ENCODE results near the gene MYO3B.

MYO3B gene

DNA sequence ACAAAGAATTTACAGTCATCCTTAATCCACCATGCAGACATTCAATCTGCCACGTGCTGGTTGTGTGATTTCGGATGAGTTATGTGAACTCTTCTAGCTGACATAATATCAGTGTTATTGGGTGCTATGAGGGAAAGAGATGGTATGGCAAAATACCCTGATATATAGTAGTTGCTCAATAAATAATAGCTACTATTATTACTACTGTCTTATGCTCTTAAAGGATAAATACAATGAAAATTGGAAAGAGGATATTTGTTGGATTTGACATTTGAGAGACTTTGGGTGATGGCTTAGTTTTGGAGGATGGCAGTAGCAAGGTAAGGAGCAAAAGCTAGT, 86.5 kb downstream of the MYO3B start:
- H3K79me2 ChIP-seq (ENCODE audit: low read length) = no peaks in the 10 kb centered on the region
- no peaks in the 10 kb centered on the region for H3K4me1 ChIP-seq (ENCODE audit: low read length)
- H3K4me2 ChIP-seq (ENCODE audit: low read depth, low read length) = no peak overlapping the region
- no peaks in the 10 kb centered on the region for H3F3A ChIP-seq (ENCODE audit: insufficient read depth, low read length)
- no peaks in the 10 kb centered on the region for H3K36me3 ChIP-seq (replicated peaks; ENCODE audit: insufficient read depth, low read length)
- no peak overlapping the region for H3K4me3 ChIP-seq (ENCODE audit: low read length)
- H4K20me1 ChIP-seq (ENCODE audit: insufficient read depth, low read length) = no peaks in the 10 kb centered on the region
- TF ChIP-seq EZH2 (optimal IDR thresholded peaks at IDR 0.05; ENCODE audit: low read depth, low read length) (no peak), EZH2phosphoT487 (IDR thresholded peaks at IDR 0.05; ENCODE audit: low read length) (no peak)
- TF ChIP-seq, protein P1, sequence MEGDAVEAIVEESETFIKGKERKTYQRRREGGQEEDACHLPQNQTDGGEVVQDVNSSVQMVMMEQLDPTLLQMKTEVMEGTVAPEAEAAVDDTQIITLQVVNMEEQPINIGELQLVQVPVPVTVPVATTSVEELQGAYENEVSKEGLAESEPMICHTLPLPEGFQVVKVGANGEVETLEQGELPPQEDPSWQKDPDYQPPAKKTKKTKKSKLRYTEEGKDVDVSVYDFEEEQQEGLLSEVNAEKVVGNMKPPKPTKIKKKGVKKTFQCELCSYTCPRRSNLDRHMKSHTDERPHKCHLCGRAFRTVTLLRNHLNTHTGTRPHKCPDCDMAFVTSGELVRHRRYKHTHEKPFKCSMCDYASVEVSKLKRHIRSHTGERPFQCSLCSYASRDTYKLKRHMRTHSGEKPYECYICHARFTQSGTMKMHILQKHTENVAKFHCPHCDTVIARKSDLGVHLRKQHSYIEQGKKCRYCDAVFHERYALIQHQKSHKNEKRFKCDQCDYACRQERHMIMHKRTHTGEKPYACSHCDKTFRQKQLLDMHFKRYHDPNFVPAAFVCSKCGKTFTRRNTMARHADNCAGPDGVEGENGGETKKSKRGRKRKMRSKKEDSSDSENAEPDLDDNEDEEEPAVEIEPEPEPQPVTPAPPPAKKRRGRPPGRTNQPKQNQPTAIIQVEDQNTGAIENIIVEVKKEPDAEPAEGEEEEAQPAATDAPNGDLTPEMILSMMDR (IDR thresholded peaks at IDR 0.05; ENCODE audit: low read length) = no peak
- no peak for DNase-seq
- no peak overlapping the region for H3K27ac ChIP-seq (ENCODE audit: low read length)
- H2AFZ ChIP-seq (ENCODE audit: low read length) = no peak overlapping the region
- H3K27me3 ChIP-seq (replicated peaks; ENCODE audit: insufficient read depth, low read length) = no peaks in the 10 kb centered on the region
- H3K9ac ChIP-seq (ENCODE audit: low read length) = no peak overlapping the region
- H3K9me3 ChIP-seq (replicated peaks; ENCODE audit: insufficient read depth, low read length) = no peaks in the 10 kb centered on the region
- no peaks in the 10 kb centered on the region for H3K9me2 ChIP-seq (replicated peaks; ENCODE audit: insufficient read depth, low read length)

- Histone ChIP-seq H3K9me2 (replicated peaks; ENCODE audit: insufficient read depth, low read length) (no peaks in the 10 kb centered on the region), H3K79me2 (ENCODE audit: low read length) (no peaks in the 10 kb centered on the region), H3K9ac (ENCODE audit: low read length) (no peak overlapping the region), H3K4me1 (ENCODE audit: low read length) (no peaks in the 10 kb centered on the region), H3K9me3 (replicated peaks; ENCODE audit: insufficient read depth, low read length) (no peaks in the 10 kb centered on the region), H3K4me2 (ENCODE audit: low read depth, low read length) (no peak overlapping the region), H3K4me3 (ENCODE audit: low read length) (no peak overlapping the region), H4K20me1 (ENCODE audit: insufficient read depth, low read length) (no peaks in the 10 kb centered on the region), H3F3A (ENCODE audit: insufficient read depth, low read length) (no peaks in the 10 kb centered on the region), H2AFZ (ENCODE audit: low read length) (no peak overlapping the region), H3K27me3 (replicated peaks; ENCODE audit: insufficient read depth, low read length) (no peaks in the 10 kb centered on the region), H3K36me3 (replicated peaks; ENCODE audit: insufficient read depth, low read length) (no peaks in the 10 kb centered on the region), H3K27ac (ENCODE audit: low read length) (no peak overlapping the region)
- TF ChIP-seq, protein P1 (IDR thresholded peaks at IDR 0.05; ENCODE audit: low read length) = no peak
- TF ChIP-seq EZH2 (optimal IDR thresholded peaks at IDR 0.05; ENCODE audit: low read depth, low read length) = no peak
- no peak for TF ChIP-seq EZH2phosphoT487 (IDR thresholded peaks at IDR 0.05; ENCODE audit: low read length)
- no peak for DNase-seq
Observed at GRCh38 chr2:170264865-170265264, 86.9 kb downstream of the MYO3B start.

GRCh38 chr2:170265321-170265720, 87.4 kb downstream of the MYO3B start:
- Histone ChIP-seq H3K9me3 (replicated peaks; ENCODE audit: insufficient read depth, low read length) (no peaks in the 10 kb centered on the region), H3K9ac (ENCODE audit: low read length) (no peak overlapping the region), H3K4me2 (ENCODE audit: low read depth, low read length) (no peak overlapping the region), H3K4me1 (ENCODE audit: low read length) (no peaks in the 10 kb centered on the region), H4K20me1 (ENCODE audit: insufficient read depth, low read length) (no peaks in the 10 kb centered on the region), H3K27me3 (replicated peaks; ENCODE audit: insufficient read depth, low read length) (no peaks in the 10 kb centered on the region), H3F3A (ENCODE audit: insufficient read depth, low read length) (no peaks in the 10 kb centered on the region), H3K9me2 (replicated peaks; ENCODE audit: insufficient read depth, low read length) (no peaks in the 10 kb centered on the region), H3K36me3 (replicated peaks; ENCODE audit: insufficient read depth, low read length) (no peaks in the 10 kb centered on the region), H3K4me3 (ENCODE audit: low read length) (no peak overlapping the region), H3K79me2 (ENCODE audit: low read length) (no peaks in the 10 kb centered on the region), H3K27ac (ENCODE audit: low read length) (no peak overlapping the region), H2AFZ (ENCODE audit: low read length) (no peak overlapping the region)
- DNase-seq = no peak
- TF ChIP-seq, protein P1 (IDR thresholded peaks at IDR 0.05; ENCODE audit: low read length) = no peak
- TF ChIP-seq EZH2phosphoT487 (IDR thresholded peaks at IDR 0.05; ENCODE audit: low read length) = no peak
- no peak for TF ChIP-seq EZH2 (optimal IDR thresholded peaks at IDR 0.05; ENCODE audit: low read depth, low read length)
